Transverse colon (tissue), 4 donors: ENCODE results near the gene CCNL2. TPM values are rescaled to one million over a fixed set of nuclear protein-coding genes. Genes with fewer than 3 reads are reported as not detected.

ENCODE experiments used
- DNase-seq: peaks from one replicate; pipeline ENCODE4 v3.0.0-alpha.2; 2019
- H3K27ac ChIP-seq, 4 donors: fragments of 200-600 bp; sonication (generic); 2 replicates each; pipeline ENCODE4 v1.5.1; 2016 to 2018; ENCODE audit warnings: inconsistent platforms in 4 of 4
- H3K27me3 ChIP-seq: fragments of 200-600 bp; sonication (generic); 2 replicates; pipeline ENCODE4 v1.5.1; 2017; ENCODE audit warnings: inconsistent platforms
- H3K36me3 ChIP-seq, 4 donors: fragments of 200-600 bp; sonication (generic); 2 replicates each; pipeline ENCODE4 v1.5.1; 2017 to 2019; ENCODE audit warnings: inconsistent platforms in 4 of 4
- H3K4me1 ChIP-seq, 4 donors: fragments of 200-600 bp; sonication (generic); 2 replicates each; pipeline ENCODE4 v1.5.1; 2017 to 2020; ENCODE audit warnings: inconsistent platforms in 4 of 4
- H3K4me3 ChIP-seq, 4 donors: fragments of 200-600 bp; sonication (generic); 1 replicate in 1 of 4; 2 replicates in 3 of 4; pipeline versions ENCODE4 v1.5.1 to v1.6.1; 2017 to 2019; ENCODE audit warnings: inconsistent platforms in 4 of 4
- H3K9me3 ChIP-seq, 2 donors: fragments of 200-600 bp; sonication (generic); 2 replicates each; pipeline ENCODE4 v1.5.1; 2017 to 2019; ENCODE audit warnings: inconsistent platforms in 2 of 2
- CTCF ChIP-seq, 5 experiments: fragments of 200-600 bp in 3 of 5; fragments of 450-650 bp in 2 of 5; sonication (generic) in 3 of 5; IDR thresholded peaks; 1 replicate in 2 of 5; 2 replicates in 3 of 5; pipeline ENCODE4 v1.5.1; 2016 to 2017; ENCODE audit warnings: antibody characterized with exemption in 5 of 5, inconsistent platforms in 3 of 5, mild to moderate bottlenecking in 2 of 5, moderate library complexity in 1 of 5
- EP300 ChIP-seq: sonication (generic); formaldehyde crosslinking; IDR thresholded peaks from one replicate; pipeline ENCODE4 v1.6.1; 2017; ENCODE audit warnings: antibody characterized with exemption, low read depth
- POLR2A ChIP-seq: fragments of 450-650 bp; IDR thresholded peaks from one replicate; pipeline ENCODE4 v1.6.1; 2016; ENCODE audit warnings: antibody characterized with exemption, mild to moderate bottlenecking, moderate library complexity
- POLR2AphosphoS5 ChIP-seq, 3 donors: sonication (generic); formaldehyde crosslinking; IDR thresholded peaks; one replicate each; pipeline ENCODE4 v1.6.1; 2016; ENCODE audit warnings: antibody characterized with exemption in 3 of 3
- WGBS, 2 donors: methylation state at CpG; one replicate each; pipeline ENCODE4 v1.1.5; 2018; ENCODE audit warnings: low coverage in 1 of 2; 5-methylcytosine and 5-hydroxymethylcytosine counted together
- in situ Hi-C, 4 donors: fragments of 200-750 bp; cut with MboI; loops; one replicate each; pipeline versions ENCODE4 v1.15.0 to v1.15.1; 2017; ENCODE audit warnings: low sequenced_read_pairs in 3 of 4, low pct_ligation_motif_present in 1 of 4, low pct_unique_long_range_greater_than_20kb in 1 of 4
- intact Hi-C: fragments of 100-400 bp; cut with DNase I; formaldehyde crosslinking; loops from one replicate; pipeline ENCODE4 v1.15.1; 2023; ENCODE audit warnings: low total_unique reads
- total RNA-seq, 4 donors: library from RNA; depleted of rRNA; stranded (reverse); fragments of >200 nt; gene quantifications; one replicate each; pipeline ENCODE4 v1.1.0, GENCODE V29; 2016

The CCNL2 gene
- total RNA-seq, 4 donors from 2014 or later = 169 to 657 (median 349) TPM

GRCh38 chr1:1391225-1391624 is 7.9 kb downstream of the CCNL2 start:
- no peaks in the 10 kb centered on the region for H3K27me3 ChIP-seq
- peaks cover 0 to 91% (median 46%) of the 10 kb centered on the region in 4 donors for H3K36me3 ChIP-seq
- WGBS, 2 donors = 81 to 89% methylated on average over 5 to 12 of the region's 12 CpGs
- H3K4me1 ChIP-seq = no peaks in the 10 kb centered on the region
- H3K9me3 ChIP-seq = no peaks in the 10 kb centered on the region
- no peak overlapping the region for H3K4me3 ChIP-seq
- TF ChIP-seq POLR2A (no peak), EP300 (no peak), CTCF (IDR thresholded peaks at IDR 0.05) (no peak), POLR2AphosphoS5 (IDR thresholded peaks at IDR 0.05) (no peak)
- intact Hi-C loops = no loop called here
- H3K27ac ChIP-seq = no peak overlapping the region
- no peak for DNase-seq
- in situ Hi-C loops = no loop called here

DNA sequence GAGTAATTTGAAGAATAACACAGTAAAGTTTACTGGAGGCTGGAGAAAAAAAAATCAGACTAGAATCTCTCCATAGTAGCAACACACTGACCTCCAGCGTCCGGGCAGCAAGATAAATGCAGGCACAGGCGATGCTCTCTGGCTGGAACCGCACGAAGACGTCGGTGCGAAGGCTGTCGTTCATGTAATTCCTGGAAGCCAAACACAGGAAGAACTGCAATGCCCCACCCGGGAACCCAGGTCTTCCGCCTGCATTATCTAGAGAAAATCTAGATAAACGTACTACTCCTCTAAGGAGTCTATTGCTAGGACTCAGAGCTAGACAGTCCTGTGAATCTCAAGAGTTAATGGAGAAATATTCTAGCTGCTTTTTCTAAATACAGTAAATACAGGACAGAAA is 8.5 kb downstream of the CCNL2 start:
- WGBS, 2 donors = 96 to 97% methylated on average over 4 to 12 of the region's 12 CpGs
- no peak for DNase-seq
- intact Hi-C loops (no loop called here), in situ Hi-C loops (no loop called here)
- Histone ChIP-seq H3K36me3 (peaks cover 0 to 95% (median 49%) of the 10 kb centered on the region in 4 donors), H3K27me3 (no peaks in the 10 kb centered on the region), H3K27ac (no peak overlapping the region), H3K9me3 (no peaks in the 10 kb centered on the region), H3K4me3 (no peak overlapping the region), H3K4me1 (no peaks in the 10 kb centered on the region)
- no peak for TF ChIP-seq POLR2A
- no peak for TF ChIP-seq CTCF (IDR thresholded peaks at IDR 0.05)
- no peak for TF ChIP-seq POLR2AphosphoS5 (IDR thresholded peaks at IDR 0.05)
- no peak for TF ChIP-seq EP300

GRCh38 chr1:1388078-1388472 is 11.1 kb downstream of the CCNL2 start:
- Histone ChIP-seq H3K36me3 (peaks cover 0 to 74% (median 39%) of the 10 kb centered on the region in 4 donors), H3K4me1 (no peaks in the 10 kb centered on the region), H3K27ac (no peak overlapping the region), H3K27me3 (no peaks in the 10 kb centered on the region), H3K9me3 (no peaks in the 10 kb centered on the region), H3K4me3 (no peak overlapping the region)
- in situ Hi-C loops (no loop called here), intact Hi-C loops (no loop called here)
- DNase-seq = no peak
- WGBS, 2 donors = 96 to 100% methylated on average over 5 to 16 of the region's 16 CpGs
- TF ChIP-seq EP300 (no peak), POLR2AphosphoS5 (IDR thresholded peaks at IDR 0.05) (no peak), CTCF (IDR thresholded peaks at IDR 0.05) (no peak)

- intact Hi-C loops = no loop called here
- H3K36me3 ChIP-seq = peaks cover 0 to 67% (median 35%) of the 10 kb centered on the region in 4 donors
Observed at GRCh38 chr1:1387098-1388077, 11.7 kb downstream of the CCNL2 start.

More at GRCh38 chr1:1387098-1388077, 11.7 kb downstream of the CCNL2 start:
- 96% methylated on average over 49 of the region's 50 CpGs; no CpG with 5 or more reads in 1 of the 2 donors for WGBS, 2 donors
- H3K27me3 ChIP-seq = no peaks in the 10 kb centered on the region
- no peak for DNase-seq
- no peaks in the 10 kb centered on the region for H3K4me1 ChIP-seq
- no peaks in the 10 kb centered on the region for H3K9me3 ChIP-seq
- H3K4me3 ChIP-seq = no peak overlapping the region
- H3K27ac ChIP-seq = no peak overlapping the region
- in situ Hi-C loops = no loop called here
- TF ChIP-seq POLR2A (no peak), POLR2AphosphoS5 (IDR thresholded peaks at IDR 0.05) (no peak), EP300 (no peak), CTCF (IDR thresholded peaks at IDR 0.05) (no peak)
